Heart right ventricle (tissue), 16 donors: ENCODE measurements around the gene SLC25A42. TPM values are rescaled to one million over a fixed set of nuclear protein-coding genes. Genes with fewer than 3 reads are reported as not detected.

Source experiments
- ATAC-seq, 8 donors: fragments of 200-7000 bp; cut with Tn5 transposase; one replicate each; pipeline ENCODE4 v1.9.1; 2020; ENCODE audit warnings: mild to moderate bottlenecking in 8 of 8, moderate library complexity in 8 of 8, moderate number of reproducible peaks in 1 of 8
- DNase-seq, 2 donors: peaks; one replicate each; pipeline ENCODE4 v3.0.0-alpha.2; 2020
- H3K27ac ChIP-seq, 10 donors: fragments of 200-600 bp; sonication (generic) in 2 of 10; one replicate each; pipeline versions ENCODE4 v1.5.0 to v1.8.0; 2020 to 2022; ENCODE audit warnings: mild to moderate bottlenecking in 3 of 10
- H3K27me3 ChIP-seq, 7 donors: fragments of 200-600 bp; one replicate each; pipeline ENCODE4 v1.8.0; 2021 to 2022; ENCODE audit warnings: mild to moderate bottlenecking in 2 of 7
- H3K36me3 ChIP-seq, 9 donors: fragments of 200-600 bp; sonication (generic) in 1 of 9; one replicate each; pipeline versions ENCODE4 v1.5.0 to v1.8.0; 2020 to 2022; ENCODE audit warnings: mild to moderate bottlenecking in 2 of 9
- H3K4me1 ChIP-seq, 9 donors: fragments of 200-600 bp; sonication (generic) in 1 of 9; one replicate each; pipeline versions ENCODE4 v1.5.0 to v1.8.0; 2020 to 2022; ENCODE audit warnings: mild to moderate bottlenecking in 4 of 9
- H3K4me3 ChIP-seq, 10 donors: fragments of 200-600 bp; sonication (generic) in 2 of 10; one replicate each; pipeline versions ENCODE4 v1.5.0 to v1.8.0; 2020 to 2022; ENCODE audit warnings: mild to moderate bottlenecking in 7 of 10, moderate library complexity in 2 of 10
- H3K9me3 ChIP-seq, 11 donors: fragments of 200-600 bp in 10 of 11; sonication (generic) in 2 of 11; one replicate each; pipeline versions ENCODE4 v1.5.0 to v1.8.0; 2013 to 2022; ENCODE audit warnings: mild to moderate bottlenecking in 2 of 11, control low read depth in 1 of 11, moderate library complexity in 1 of 11
- CTCF ChIP-seq, 9 donors: fragments of 200-600 bp; sonication (generic) in 2 of 9; IDR thresholded peaks; one replicate each; pipeline versions ENCODE4 v1.5.0 to v1.8.0; 2021 to 2022; ENCODE audit warnings: antibody characterized with exemption in 9 of 9, mild to moderate bottlenecking in 5 of 9, moderate library complexity in 1 of 9
- WGBS, 2 donors: extraction: QIAGEN DNeasy Blood & Tissue Kit; methylation state at CpG; one replicate each; pipeline ENCODE4 v1.1.7; 2013; ENCODE audit warnings: inconsistent platforms in 1 of 2; 5-methylcytosine and 5-hydroxymethylcytosine counted together
- intact Hi-C, 10 donors: fragments of 100-400 bp; cut with DNase I; formaldehyde crosslinking; loops; one replicate each; pipeline versions ENCODE4 v1.11.1 to v1.14.2; 2022
- polyA plus RNA-seq, 2 donors: library from polyadenylated mRNA; stranded (reverse); fragments of 200-250 nt; gene quantifications; one replicate each; pipeline ENCODE4 v1.2.3, GENCODE V29; 2013
- total RNA-seq, 10 donors: library from RNA; stranded (reverse); fragmentation: NEBNext Ultra II Directional in 3 of 10; extraction: Animal tissue kit (Norgen Biotek cat#: 25700) in 3 of 10; gene quantifications; one replicate each; pipeline versions ENCODE4 v1.2.1 to v1.2.4, GENCODE V29; 2021 to 2023
- donor health status: Arrhythmogenic right ventricular cardiomyopathy.
- donor health status: ischemic (EF 13 %, LVEDD 7.1; RV severe dilation, severe dysfunction).
- donor health status: healthy with polysubstance abuse.
- donor health status: DM: no; HTN: yes; CAD: no.
- donor health status: DM: no; HTN: no; CAD: no.
- donor health status: ischemic (EF 25% LVEDD 6.9; RV normal size, moderate dysfunction).
- donor health status: ischemic (EF 25% LVEDD 5.7; RV mildly dilated, moderate dysfunction).
- donor health status: healthy.
- donor health status: DM: yes; HTN: yes; CAD: no.
- donor health status: Ischemic cardiomyopathy.
- donor health status: ischemic (EF 35%, LVEDD 5.7; RV mildly dilated, moderate dysfunction).
- donor health status: nonischemic (EF 11% LVEDD 7.7; RV severe dilation, severe dysfunction).
- donor health status: DM: yes; HTN: yes; CAD: no.
- donor health status: PGD.
- donor health status: ischemic (EF 29% LVEDD 5.4; RV normal size, mild dysfunction).
- donor health status: nonischemic (EF 23%, LVEDD 6.1; RV moderate dilation, normal function).

SLC25A42 gene
- total and polyA plus RNA-seq, 12 donors: 15.7 to 24.1 (median 18.2) TPM

GRCh38 chr19:19064811-19065745 is 1.3 kb downstream of the SLC25A42 start:
- peaks cover 0 to 72% (median 55%) of the 10 kb centered on the region in 9 donors for H3K4me1 ChIP-seq
- no peaks in the 10 kb centered on the region for H3K36me3 ChIP-seq
- H3K27ac ChIP-seq: peak overlapping the region in 8 of 10 donors; percentile 26 to 89 (median 62)
- WGBS, 2 donors: 4 to 5% methylated on average over 25 of the region's 25 CpGs
- H3K9me3 ChIP-seq: no peaks in the 10 kb centered on the region
- TF ChIP-seq CTCF (IDR thresholded peaks at IDR 0.05): no peak
- intact Hi-C loops: no loop called here
- ATAC-seq (no peak), DNase-seq (no peak)
- no peaks in the 10 kb centered on the region for H3K27me3 ChIP-seq
- H3K4me3 ChIP-seq: peak overlapping the region; percentile 3 to 87 (median 78)

GRCh38 chr19:19067276-19068072 is 3.7 kb downstream of the SLC25A42 start:
- Histone ChIP-seq H3K36me3 (no peaks in the 10 kb centered on the region), H3K4me3 (no peak overlapping the region), H3K27ac (peak overlapping the region in 6 of 10 donors; percentile 3 to 28 (median 22)), H3K9me3 (no peaks in the 10 kb centered on the region), H3K4me1 (peaks cover 0 to 55% (median 44%) of the 10 kb centered on the region in 9 donors), H3K27me3 (no peaks in the 10 kb centered on the region)
- 67 to 77% methylated on average over 11 of the region's 11 CpGs for WGBS, 2 donors
- no peak for TF ChIP-seq CTCF (IDR thresholded peaks at IDR 0.05)
- intact Hi-C loops: no loop called here
- DNase-seq (peak in 1 of 2 donors; percentile 28), ATAC-seq (no peak)

GRCh38 chr19:19068659-19069654 is 5.2 kb downstream of the SLC25A42 start:
- no peaks in the 10 kb centered on the region for H3K9me3 ChIP-seq
- H3K36me3 ChIP-seq: no peaks in the 10 kb centered on the region
- H3K27me3 ChIP-seq: no peaks in the 10 kb centered on the region
- no peak for TF ChIP-seq CTCF (IDR thresholded peaks at IDR 0.05)
- intact Hi-C loops: no loop called here
- H3K4me3 ChIP-seq: no peak overlapping the region
- H3K27ac ChIP-seq: peak overlapping the region in 8 of 10 donors; percentile 8 to 63 (median 58)
- peaks cover 0 to 48% (median 37%) of the 10 kb centered on the region in 9 donors for H3K4me1 ChIP-seq
- ATAC-seq: peak in 2 of 8 donors; percentile 28 to 42
- DNase-seq: no peak
- WGBS, 2 donors: 69 to 70% methylated on average over 11 of the region's 11 CpGs
